Activated CD8-positive, alpha-beta memory T cell treated with anti-CD3 and anti-CD28 coated beads for 48 hours (primary cell): ENCODE results near the gene ST6GALNAC5.

Source experiments
- DNase-seq, 3 experiments: peaks; one replicate each; pipeline ENCODE4 v3.0.0-alpha.2; 2020; ENCODE audit warnings: low read depth in 2 of 3, low spot score in 2 of 3

ST6GALNAC5 gene

DNA sequence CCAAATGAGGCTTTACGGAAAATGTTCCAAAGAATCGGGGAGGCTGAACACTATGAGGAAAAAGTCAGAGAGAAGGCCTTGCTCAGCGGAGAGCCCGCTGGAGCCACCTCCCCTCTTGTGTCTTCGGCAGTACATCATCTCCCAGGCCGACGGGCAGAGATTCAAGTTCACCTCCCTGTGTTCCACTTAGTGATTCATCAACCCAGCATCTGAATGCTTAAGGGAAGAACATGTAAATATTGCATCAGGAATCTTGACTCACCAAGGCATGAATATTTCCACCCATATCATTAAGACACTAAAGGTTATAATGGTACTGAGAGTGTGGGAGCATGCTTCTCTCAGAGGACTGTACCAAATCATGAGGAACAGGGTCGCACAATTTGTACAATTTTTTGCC is 172.5 kb downstream of the ST6GALNAC5 start:
- DNase-seq: no peak

DNA sequence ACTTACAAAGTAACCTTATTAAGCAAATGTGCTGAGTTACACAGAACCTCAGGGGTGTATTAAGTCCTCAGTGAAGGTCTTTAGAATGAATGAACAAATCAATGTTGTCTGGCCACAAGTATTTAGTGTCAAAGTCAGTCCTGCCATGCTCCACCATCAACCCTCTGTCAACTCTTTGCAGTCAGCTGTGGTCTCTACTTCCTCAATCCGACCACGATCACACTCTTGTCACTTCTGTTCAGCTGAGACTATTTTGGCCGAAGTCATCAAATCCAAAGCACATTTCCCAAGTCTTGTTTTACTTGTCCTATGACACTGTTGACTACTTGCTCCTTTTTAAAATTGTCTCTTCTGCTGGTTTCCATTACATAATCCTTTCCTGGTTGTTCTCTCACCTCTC is 173.5 kb downstream of the ST6GALNAC5 start:
- no peak for DNase-seq

DNA sequence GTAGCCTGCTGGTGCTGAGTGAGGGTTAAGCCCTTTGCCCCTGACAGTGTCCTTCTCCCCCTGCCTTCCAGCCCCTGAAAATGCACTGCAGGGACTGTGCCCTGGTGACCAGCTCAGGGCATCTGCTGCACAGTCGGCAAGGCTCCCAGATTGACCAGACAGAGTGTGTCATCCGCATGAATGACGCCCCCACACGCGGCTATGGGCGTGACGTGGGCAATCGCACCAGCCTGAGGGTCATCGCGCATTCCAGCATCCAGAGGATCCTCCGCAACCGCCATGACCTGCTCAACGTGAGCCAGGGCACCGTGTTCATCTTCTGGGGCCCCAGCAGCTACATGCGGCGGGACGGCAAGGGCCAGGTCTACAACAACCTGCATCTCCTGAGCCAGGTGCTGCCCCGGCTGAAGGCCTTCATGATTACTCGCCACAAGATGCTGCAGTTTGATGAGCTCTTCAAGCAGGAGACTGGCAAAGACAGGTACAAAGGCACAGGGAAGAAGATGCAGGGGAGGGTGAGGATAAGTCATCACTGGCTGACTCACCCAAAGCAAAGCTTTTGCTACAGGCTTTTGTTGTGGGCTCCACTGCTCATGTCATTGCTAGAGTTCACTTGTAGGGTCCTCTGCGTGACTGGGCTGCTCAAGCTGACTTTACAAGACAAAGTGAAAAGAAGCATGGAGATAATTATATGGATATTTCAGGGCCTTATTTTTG is 177.0 kb downstream of the ST6GALNAC5 start:
- DNase-seq: no peak

DNA sequence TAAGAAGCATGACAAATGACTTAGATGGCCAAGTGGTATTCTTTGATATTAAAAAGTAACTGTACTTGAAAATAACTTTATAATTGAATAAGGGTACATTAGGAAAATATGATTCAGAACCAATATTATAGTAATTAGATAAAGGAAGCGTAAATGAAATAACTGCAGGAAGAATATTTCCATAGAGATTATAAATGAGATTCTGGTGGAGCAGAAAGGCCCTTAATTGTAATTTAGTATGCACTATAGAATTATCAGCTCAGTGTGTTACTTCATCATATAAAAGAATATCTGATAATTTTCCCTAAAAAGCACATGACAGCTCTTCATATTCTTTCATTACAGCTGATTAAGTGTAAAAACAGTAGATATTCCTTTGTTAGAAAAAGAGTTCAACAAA is 180.3 kb downstream of the ST6GALNAC5 start:
- no peak for DNase-seq

DNA sequence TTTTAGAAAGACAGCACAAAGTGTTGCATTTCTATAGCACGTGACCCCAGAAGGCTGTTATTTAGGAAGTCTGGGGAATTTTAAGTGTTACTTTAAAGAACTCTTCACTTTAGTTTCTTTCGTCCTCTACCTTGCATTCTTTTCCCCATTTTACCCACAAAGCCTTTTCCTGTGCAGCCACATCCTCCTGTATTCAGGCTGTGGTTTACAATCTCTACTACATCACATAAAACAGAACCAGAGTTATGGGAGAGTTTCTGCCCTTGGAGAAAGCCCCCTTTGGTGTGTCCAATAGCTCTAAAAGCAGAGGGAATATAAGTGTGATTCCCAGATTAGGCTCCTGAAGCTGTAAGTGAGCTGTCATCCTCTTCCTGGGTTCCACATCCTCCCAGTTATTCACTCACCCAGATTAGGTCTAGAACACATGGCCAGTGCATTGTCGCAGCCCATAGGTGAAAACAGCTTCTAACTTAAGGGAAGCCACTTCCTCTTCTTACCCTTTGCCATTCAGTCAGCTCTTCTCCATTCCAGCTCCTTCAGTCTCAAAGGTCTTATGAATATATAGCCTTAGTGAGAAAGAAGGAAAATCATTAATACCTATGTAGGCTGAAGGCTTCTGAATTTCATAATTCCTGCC is 180.8 kb downstream of the ST6GALNAC5 start:
- no peak for DNase-seq

DNA sequence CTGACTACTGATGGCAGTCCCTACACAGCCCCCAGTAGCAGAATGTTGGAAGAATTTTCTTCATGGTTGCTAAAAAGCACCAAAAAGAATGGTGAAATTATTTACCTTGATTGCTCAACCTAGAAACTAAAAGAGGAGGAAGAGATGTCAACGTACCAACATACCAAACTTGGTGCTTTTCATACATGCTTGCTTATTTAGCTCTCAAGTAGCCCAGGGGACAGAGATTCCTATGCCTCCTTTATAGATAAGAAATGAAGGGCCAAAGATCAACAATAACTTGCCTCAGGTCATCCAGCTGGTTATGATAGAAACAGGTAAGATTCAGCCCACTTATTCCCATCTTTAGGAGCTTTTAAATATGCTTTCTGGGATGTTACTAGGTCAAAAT is 181.3 kb downstream of the ST6GALNAC5 start:
- no peak for DNase-seq

DNA sequence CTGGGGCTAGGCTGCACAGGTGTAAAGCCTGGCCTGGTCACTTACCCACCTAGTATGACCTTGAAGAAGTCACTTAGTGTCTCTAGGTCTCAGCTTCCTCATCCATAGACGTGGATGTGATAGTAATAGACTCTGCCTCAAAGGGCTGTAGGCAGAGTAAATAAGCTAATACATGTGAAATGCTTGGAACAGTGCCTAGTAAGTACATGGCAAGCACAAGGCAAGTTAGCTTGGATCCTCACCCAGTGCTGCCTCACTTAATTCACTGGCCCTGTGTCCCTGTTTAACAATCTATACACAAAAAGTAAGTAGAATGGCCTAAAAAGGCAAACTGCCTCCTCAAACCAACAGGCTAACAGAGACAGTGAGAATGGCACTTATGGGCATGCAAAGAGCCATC is 184.1 kb downstream of the ST6GALNAC5 start:
- no peak for DNase-seq

DNA sequence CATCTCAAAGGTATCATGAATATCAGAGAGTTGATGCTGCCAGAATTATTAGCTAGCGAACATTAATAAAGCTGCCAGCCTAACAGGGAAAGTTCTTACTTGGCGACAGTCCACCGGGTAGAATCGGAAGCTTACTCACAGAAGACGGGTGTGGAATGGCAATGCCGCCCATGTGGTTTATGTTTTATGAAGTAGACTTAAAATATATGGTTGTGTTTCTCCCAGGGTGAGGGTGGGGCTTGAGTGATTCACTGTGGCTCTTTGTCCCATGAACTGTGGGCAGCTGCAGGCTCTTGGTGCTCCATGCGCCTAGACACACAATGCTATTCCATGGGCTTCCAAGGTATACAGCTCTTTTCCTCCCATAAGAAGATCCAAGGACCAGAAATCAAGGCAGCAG is 189.2 kb downstream of the ST6GALNAC5 start:
- DNase-seq: no peak

DNA sequence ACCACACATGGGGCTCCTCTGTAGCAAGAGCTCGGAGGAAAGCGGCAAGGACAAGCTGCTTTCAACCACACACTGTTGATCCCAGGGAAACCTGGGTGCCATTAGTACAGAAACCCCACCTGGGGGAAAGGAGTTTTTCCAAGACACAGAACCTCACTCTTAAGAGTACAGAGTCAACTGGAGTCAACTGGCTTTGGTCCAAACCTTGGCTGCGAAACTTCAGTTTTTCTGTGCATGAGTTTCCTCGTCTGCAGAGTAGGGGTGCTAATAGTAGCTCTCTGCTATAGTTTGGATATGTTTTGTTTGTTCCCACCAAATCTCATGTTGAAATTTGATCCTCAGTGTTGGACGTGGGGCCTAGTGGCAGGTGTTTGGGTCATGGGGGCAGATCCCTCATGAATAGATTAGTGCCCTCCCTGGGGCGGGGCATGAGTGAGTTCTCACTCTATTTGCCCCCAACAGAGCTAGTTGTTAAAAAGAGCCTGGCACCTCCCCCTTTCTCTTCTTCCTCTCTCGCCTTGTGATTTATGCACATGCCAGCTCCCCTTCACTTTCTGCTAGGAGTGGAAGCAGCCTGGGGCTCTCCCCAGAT is 190.8 kb downstream of the ST6GALNAC5 start:
- no peak for DNase-seq

DNA sequence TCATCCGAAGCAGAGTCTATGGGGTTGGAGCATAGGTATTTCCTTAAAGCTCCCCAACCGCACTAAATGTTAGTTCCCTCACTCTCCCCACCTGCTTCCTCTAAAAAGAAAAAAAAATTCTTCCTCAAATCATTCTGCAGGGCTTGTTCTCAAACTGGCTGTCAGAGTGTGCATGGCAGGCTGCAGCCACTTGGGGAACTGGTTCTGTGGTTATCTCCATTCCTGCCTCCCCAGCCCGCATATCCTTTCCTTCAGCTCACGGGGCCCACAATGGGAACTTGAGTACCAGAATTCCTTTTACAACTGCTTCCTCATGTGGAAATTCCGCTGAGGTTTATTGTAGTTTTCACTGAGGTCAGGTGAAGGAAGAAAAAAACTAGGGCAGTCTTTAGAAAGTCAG is 192.7 kb downstream of the ST6GALNAC5 start:
- no peak for DNase-seq

DNA sequence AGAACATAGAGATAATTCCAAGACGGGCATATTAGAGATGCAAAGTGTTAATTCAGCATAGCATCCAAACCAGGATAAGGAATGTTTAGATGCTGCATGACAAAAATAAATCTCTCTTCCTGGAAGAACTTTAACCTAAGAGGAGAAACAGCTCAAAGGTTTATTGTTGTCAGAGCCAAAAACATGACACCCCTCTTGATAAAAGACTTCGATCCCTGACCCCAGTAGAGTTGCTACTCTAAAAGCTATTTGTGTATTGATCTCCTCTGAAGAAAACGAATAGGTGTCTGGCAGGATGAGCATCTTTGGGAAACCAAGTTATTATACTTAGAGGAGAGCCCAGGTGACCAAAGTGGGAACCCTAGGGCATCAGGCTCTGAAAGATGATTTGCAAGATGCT is 193.9 kb downstream of the ST6GALNAC5 start:
- no peak for DNase-seq

DNA sequence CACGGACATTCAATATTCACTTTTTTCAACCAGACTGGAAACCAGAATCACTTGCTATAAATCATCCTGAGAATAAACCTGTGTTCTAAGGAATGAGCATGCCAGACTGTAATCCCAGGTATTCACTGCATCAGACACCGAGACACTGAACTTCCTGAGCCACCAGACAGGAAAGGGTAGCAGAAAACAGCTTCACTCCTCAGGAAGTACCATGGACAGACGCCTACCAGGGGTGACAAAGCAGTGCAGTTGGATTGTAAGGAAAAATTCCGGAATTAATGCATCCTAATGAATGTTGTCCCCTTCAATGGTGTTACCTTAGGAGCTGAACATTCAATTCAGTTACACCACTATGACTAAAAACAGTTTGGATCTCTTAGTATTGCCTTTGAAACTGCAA is 195.8 kb downstream of the ST6GALNAC5 start:
- DNase-seq: no peak

DNA sequence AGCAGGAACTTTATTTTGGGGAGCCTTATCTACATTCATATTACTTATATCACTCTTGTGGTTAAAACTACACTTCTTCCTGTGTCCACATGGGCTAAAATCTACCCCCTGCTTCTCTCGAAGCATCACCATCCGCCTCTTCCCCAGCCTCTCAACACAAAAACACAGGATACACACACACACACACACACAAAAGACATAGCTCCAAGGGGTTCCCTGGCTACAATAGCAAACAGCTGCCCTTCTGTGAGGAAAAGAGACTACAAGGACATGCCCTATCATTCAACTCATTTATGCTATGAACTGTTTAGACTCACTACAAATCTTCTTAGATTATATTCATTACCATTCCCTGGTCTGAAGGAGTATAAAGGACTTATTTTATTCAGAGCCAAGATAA is 197.0 kb downstream of the ST6GALNAC5 start:
- no peak for DNase-seq

DNA sequence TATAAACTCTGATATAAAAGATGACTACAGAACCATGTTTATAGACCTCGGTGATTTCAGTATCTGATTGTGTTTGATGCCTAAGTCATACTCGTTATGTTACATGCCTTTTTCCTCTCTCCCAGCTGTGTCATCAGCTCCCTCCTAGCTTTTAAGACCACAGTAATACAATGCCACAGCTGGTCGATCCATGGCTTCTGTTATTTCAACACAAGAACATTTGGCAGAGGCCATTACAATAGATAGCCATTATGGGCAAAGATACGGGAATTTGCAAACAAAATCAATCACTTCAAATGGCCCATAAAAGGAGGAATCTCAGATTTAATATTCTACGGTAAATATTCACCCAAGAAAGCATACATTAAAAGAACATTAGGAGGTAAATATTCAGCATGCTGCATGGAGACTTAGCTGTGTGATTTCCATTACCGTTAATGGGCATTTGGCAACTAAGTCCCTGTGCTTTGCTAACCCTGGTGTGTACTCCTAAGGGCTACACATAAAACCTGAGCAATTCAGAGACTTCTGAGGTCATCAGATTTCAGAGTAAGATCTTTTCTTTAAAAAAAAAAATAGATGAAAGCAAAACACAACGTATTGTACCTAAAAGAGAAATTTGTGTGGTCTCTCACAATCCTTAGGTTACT is 198.5 kb downstream of the ST6GALNAC5 start:
- no peak for DNase-seq

DNA sequence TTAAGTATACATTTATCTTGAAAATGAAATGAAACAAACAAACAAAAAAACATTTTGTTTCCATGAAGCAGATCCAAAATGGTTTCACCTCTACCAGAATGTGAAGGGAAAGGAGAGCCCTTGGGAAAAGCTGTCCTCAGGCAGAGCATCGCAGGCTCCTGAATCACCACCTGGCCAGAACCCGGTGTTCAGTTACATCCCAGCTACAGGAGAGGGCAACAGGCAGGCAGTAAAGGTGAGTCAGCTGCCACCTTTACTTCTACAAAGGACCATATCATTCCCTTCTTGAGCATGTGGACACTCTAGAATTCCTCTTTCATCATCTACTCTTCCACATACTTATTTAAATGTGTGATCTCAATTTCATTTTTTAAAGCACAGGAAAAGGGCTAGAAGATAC is 200.7 kb downstream of the ST6GALNAC5 start:
- no peak for DNase-seq

DNA sequence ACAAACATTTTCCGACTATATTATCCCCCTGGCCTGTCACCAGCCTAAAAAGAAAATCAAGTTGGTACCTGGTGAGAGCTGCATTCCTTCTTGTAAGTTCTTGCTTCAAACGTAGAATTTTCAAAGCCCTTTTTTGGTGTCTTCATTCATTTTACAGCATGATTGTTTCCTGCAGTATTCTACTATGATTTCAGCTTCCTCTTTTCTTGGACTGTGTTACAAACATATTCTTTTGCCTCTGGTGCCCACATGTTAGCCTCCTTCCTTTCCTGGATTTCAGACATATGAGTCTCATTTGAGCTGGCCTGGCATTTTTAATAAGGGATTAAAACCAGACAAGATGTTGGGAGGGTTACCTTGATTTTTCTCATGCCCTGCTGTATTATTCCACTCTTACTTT is 209.5 kb downstream of the ST6GALNAC5 start:
- no peak for DNase-seq

DNA sequence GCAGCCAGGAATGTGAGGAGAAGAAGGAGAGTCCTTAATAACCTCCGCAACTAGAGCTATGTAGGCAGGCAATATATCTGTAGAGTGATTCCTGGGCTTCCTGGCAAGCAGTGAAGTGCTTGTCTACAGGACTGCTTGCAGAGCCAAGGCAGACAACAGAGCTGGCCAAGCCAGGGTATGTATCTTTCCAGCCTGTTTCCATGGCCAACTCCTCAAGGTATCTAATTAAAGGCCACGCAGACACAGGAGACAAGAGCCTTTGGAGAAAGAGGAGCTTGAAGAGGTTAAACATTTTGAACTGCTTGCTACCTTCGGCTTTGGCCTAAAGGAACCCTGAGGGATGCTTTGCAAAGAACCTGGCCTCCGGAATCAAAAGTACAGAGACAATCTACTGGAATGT is 214.6 kb downstream of the ST6GALNAC5 start:
- no peak for DNase-seq

DNA sequence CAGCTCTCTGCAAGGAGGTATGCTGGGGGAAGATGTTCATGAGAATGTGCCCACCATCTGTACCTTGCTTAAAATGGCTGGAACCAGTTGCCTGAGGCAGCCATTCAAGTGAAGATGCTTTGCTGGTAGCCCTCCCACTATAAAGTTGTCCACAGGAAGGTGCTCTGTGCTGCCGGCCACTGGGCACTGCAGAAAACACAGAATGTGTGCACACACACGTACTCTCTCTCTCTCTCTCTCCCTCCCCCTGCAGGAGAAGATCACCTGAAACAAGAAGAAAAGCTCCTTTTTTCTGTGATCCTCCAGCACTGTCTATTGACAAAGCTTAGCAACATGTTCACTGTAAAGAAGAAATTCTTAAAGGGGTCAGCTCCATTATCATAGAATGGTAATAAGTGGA is 217.2 kb downstream of the ST6GALNAC5 start:
- DNase-seq: no peak

DNA sequence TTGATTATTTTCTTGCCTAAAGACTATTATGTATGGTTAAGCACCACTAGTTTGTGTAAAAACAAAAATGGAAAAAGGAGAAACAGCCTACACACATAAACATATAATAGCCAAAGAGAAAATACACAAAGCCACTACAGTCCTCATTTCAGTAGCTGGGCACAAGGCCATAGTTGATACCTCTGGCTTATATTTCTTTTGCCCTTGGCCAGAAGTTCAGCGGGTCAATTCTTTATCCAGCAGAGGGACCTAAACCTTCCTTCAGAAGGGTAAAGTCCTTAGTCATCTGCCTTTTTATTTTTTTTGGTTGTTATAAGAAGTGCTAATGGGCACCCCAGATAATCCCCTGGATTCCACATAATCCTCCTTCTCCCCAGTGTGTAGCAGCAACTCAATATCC is 217.8 kb downstream of the ST6GALNAC5 start:
- no peak for DNase-seq

DNA sequence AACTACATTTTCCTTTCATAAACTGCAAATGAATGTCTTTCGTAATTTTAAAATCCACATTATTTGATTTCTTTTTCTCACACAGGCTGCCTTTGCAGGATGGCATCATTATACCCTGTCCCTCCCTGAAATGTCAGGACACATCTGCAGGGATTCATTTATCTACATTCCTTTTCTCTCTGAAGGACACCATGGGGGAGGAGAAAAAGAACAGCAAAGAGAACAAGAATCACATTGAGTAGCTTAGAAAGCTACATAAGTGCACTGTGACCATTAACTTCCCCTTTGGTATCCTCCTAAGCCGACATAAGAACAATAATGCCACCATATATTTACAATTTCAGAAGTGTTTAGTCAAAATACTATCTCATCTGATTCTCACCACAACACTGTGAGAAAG is 222.5 kb downstream of the ST6GALNAC5 start:
- no peak for DNase-seq

DNA sequence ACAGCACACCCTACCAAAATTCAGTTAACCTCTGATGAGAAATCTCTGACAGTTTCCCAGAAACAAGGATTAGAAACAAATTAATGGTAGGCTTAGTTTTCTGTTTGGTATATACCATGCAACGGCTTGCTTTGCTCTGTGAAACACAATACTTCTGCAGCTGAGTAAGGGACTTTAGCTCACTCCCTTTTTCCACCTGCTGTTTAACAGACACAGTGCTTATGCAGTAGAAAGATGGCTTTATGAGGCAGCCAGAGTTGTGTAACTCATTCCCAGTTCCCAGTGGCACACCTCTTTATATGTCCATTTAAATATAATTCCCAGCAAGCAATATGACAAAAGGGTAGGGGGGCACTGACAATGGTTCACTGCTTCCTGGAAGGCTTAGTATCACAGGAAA is 228.0 kb downstream of the ST6GALNAC5 start:
- DNase-seq: no peak
